Psoas muscle (tissue), 8 donors: ENCODE results near the gene C20orf144. TPM values are rescaled to one million over a fixed set of nuclear protein-coding genes. Genes with fewer than 3 reads are reported as not detected.

Source experiments
- ATAC-seq, 4 donors: fragments of 200-7000 bp; cut with Tn5 transposase; one replicate each; pipeline ENCODE4 v1.9.1; 2020; ENCODE audit warnings: moderate library complexity in 3 of 4, mild to moderate bottlenecking in 2 of 4
- DNase-seq, 2 donors: peaks; one replicate each; pipeline ENCODE4 v3.0.0-alpha.2; 2020
- H3K27ac ChIP-seq: fragments of 200-600 bp; one replicate; pipeline ENCODE4 v1.8.0; 2022
- H3K27me3 ChIP-seq, 3 donors: fragments of 200-600 bp in 1 of 3; one replicate each; pipeline versions ENCODE4 v1.6.1 to v1.8.0; 2013 to 2022; ENCODE audit warnings: low read length in 2 of 3, mild to moderate bottlenecking in 2 of 3, moderate library complexity in 1 of 3; ENCODE audit not compliant: insufficient read depth in 3 of 3
- H3K36me3 ChIP-seq, 2 donors: fragments of 200-600 bp in 1 of 2; one replicate each; pipeline versions ENCODE4 v1.6.1 to v1.8.0; 2013 to 2022; ENCODE audit warnings: low read depth in 1 of 2, mild to moderate bottlenecking in 1 of 2, moderate library complexity in 1 of 2; ENCODE audit not compliant: insufficient read depth in 1 of 2
- H3K4me1 ChIP-seq: fragments of 200-600 bp; one replicate; pipeline ENCODE4 v1.8.0; 2022
- H3K4me3 ChIP-seq: fragments of 200-600 bp; one replicate; pipeline ENCODE4 v1.8.0; 2022; ENCODE audit warnings: mild to moderate bottlenecking
- H3K9me3 ChIP-seq: fragments of 200-600 bp; one replicate; pipeline ENCODE4 v1.8.0; 2022
- CTCF ChIP-seq: fragments of 200-600 bp; IDR thresholded peaks from one replicate; pipeline ENCODE4 v1.8.0; 2022; ENCODE audit warnings: antibody characterized with exemption
- WGBS, 3 donors: extraction: QIAGEN DNeasy Blood & Tissue Kit; methylation state at CpG; one replicate each; pipeline versions ENCODE4 v1.1.6 to v1.1.7; 2013; 5-methylcytosine and 5-hydroxymethylcytosine counted together
- intact Hi-C, 2 donors: fragments of 100-400 bp; cut with DNase I; formaldehyde crosslinking; loops; one replicate each; pipeline versions ENCODE4 v1.11.0 to v1.14.2; 2022
- polyA plus RNA-seq, 3 donors: library from polyadenylated mRNA; stranded (reverse); fragments of 200-250 nt; gene quantifications; one replicate each; pipeline ENCODE4 v1.2.3, GENCODE V29; 2013
- total RNA-seq, 4 donors: library from RNA; stranded (reverse); fragmentation: NEBNext Ultra II Directional in 2 of 4; extraction: Animal tissue kit (Norgen Biotek cat#: 25700) in 2 of 4; gene quantifications; one replicate each; pipeline versions ENCODE4 v1.2.1 to v1.2.4, GENCODE V29; 2021 to 2023
- donor health status: healthy with polysubstance abuse.
- donor health status: DM: no; HTN: no; CAD: no; lungs with moderate emphysema.
- donor health status: Bipolar disorder and iron deficiency.
- donor health status: healthy.
- donor health status: DM: yes; HTN: yes; CAD: no.
- donor health status: DM: no; HTN: no; CAD: no.
- donor health status: DM: no; HTN: no; CAD: no.
- donor health status: DM: yes; HTN: yes; CAD: no.

Gene C20orf144
- total and polyA plus RNA-seq, 7 donors = 0.05 to 0.08 TPM; not detected in 5

DNA sequence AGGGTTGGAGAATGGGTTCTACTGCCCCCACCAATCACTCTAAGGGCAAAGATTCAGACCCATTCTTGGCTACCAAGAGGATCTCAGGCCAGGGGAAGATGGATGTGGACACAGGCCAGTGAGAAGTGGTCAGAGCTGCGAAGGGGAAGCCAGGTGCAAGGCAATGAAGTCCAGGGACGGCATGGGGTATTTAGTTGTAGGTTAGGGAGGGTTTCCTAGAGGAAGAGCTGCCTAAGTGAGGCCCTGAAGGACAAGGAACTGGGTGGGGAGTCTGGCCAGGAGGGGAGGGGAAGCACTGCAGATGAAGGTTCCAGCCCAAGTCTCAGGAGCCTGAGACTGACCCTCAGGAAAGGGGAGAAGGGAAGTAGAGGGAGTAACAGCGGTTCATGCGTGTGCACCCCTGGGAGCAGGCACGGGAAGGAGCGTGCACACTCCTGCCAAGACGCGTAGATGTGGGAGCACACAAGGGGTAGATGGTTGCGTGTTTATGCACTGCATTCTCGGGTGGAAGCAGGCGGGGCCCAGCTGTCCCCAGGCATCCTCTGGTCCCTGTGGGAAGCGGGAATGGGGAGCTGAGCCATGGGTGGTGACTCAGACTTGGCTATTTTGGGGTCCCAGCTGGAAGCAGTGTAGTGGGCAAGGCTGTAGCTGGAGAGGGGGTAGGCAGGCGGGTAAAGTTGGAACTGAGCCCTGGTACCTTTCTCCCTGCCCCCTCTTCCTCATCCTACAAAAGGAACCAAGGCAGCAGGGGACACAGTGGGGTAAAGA, 7.9 kb downstream of the C20orf144 start:
- no peak for DNase-seq
- Histone ChIP-seq H3K9me3 (no peaks in the 10 kb centered on the region), H3K36me3 (peaks cover 0 to 43% of the 10 kb centered on the region in 2 donors), H3K27me3 (no peaks in the 10 kb centered on the region), H3K4me3 (no peak overlapping the region), H3K4me1 (peaks cover 35% of the 10 kb centered on the region), H3K27ac (no peak overlapping the region)
- WGBS, 3 donors = 63 to 71% (median 64%) methylated on average over 13 of the region's 13 CpGs
- no peak for ATAC-seq
- intact Hi-C loops = loop anchor here (5.0 kb wide), 3 partner anchors 208 to 268 kb away; partner anchors contain the start of gene CDK5RAP1 (in 1 of the 2)
- no peak for TF ChIP-seq CTCF

GRCh38 chr20:33670715-33671499, 8.8 kb downstream of the C20orf144 start:
- TF ChIP-seq CTCF = no peak
- intact Hi-C loops = no loop called here
- Histone ChIP-seq H3K4me3 (no peak overlapping the region), H3K27ac (no peak overlapping the region), H3K36me3 (peaks cover 0 to 43% of the 10 kb centered on the region in 2 donors), H3K4me1 (peaks cover 38% of the 10 kb centered on the region), H3K9me3 (no peaks in the 10 kb centered on the region), H3K27me3 (no peaks in the 10 kb centered on the region)
- DNase-seq (no peak), ATAC-seq (no peak)
- WGBS, 3 donors = 76 to 91% (median 84%) methylated on average over 6 of the region's 6 CpGs

DNA sequence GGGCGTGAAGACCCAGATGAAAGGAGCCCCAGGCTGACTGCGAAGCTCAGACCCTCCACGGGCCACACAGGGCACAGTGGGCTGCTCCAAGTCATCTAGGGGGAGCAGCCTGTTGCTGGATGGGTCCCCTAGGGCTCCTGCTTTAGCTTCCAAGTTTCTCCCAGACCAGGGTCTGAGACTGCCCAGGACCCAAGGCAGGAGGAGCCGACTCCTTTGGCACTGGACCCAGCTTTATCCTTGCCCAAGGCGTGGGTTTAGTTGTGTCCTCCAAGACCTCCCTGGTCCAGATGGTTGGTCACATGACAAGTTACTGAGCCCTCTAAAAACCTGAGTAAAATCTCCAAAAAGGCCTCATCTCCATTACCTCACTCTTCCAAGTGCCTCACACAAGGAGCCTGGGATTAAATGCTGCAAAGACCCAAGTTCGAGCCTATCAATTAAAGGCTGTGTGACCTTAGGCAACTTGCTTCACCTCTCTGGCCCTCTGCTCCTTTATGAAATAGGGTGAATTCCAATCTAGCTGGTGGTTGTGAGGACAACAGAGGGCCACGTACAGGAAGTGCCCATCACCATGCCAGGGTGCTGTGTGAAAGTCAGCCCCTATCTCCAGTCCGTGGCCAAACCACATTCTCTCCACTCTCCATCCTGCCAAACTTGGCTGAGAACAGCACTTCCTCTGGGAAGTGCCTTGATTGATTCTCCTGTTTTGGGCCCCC, 9.6 kb downstream of the C20orf144 start:
- H3K36me3 ChIP-seq = peaks cover 0 to 43% of the 10 kb centered on the region in 2 donors
- no peaks in the 10 kb centered on the region for H3K9me3 ChIP-seq
- ATAC-seq = no peak
- TF ChIP-seq CTCF = no peak
- DNase-seq = peak in 1 of 2 donors; percentile 42
- intact Hi-C loops = no loop called here
- no peaks in the 10 kb centered on the region for H3K27me3 ChIP-seq
- H3K4me1 ChIP-seq = peaks cover 33% of the 10 kb centered on the region
- no peak overlapping the region for H3K4me3 ChIP-seq
- 64 to 77% (median 69%) methylated on average over 7 to 8 of the region's 8 CpGs for WGBS, 3 donors
- peak overlapping the region; percentile 87 for H3K27ac ChIP-seq

GRCh38 chr20:33672426-33673113, 10.4 kb downstream of the C20orf144 start:
- H3K9me3 ChIP-seq = no peaks in the 10 kb centered on the region
- H3K27me3 ChIP-seq = no peaks in the 10 kb centered on the region
- no peak for TF ChIP-seq CTCF
- peak overlapping the region; percentile 87 for H3K27ac ChIP-seq
- H3K4me1 ChIP-seq = peaks cover 28% of the 10 kb centered on the region
- WGBS, 3 donors = 55 to 64% (median 57%) methylated on average over 17 of the region's 17 CpGs
- DNase-seq (peak in 1 of 2 donors; percentile 46), ATAC-seq (no peak)
- intact Hi-C loops = no loop called here
- H3K36me3 ChIP-seq = peaks cover 0 to 43% of the 10 kb centered on the region in 2 donors
- H3K4me3 ChIP-seq = peak overlapping the region; percentile 92
